Measurements from ENCODE around the gene CALML5.
"Not testable (repeated sequence)": the region's sequence is repeated elsewhere in the genome, so short reads cannot be mapped to it uniquely, and the experiment has no call there.

Gene CALML5

GRCh38 chr10:5481121-5481520 is 18.2 kb downstream of the CALML5 start:
- no peak for DNase-seq (ENCODE audit: low read depth)

DNA sequence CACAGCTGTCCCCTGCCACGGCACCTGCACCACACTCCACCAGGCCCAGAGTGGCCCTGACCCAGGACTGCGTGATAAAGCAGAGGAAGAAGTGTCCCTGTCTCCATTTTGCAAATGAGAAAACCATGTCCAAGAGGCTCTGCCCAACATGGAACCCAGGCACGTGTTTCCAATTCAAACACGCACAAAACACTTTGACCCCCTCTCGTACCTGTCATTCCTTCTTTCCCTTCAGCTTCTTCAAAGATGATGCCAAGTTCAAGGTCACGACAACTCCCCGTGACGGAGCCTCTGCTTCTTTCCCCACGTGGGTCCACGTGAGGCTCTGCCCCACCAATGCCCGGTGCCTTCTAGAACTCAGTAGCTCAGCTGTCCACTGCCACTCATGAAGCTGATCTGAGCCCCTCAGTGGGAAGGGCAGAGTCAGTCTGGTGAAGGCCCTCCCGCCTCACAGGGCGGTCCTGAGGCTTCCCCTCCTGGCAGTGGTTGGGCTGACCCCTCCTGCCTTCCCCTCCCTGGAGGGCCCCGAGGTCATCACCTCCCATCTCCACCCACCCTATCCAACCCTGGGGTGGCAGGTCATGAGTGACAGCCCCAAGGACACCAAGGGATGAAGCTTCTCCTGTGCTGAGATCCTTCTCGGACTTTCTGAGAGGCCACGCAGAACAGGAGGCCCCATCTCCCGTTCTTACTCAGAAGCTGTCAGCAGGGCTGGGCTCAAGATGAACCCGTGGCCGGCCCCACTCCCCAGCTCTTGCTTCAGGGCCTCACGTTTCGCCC is 19.0 kb downstream of the CALML5 start:
- no peak for DNase-seq (ENCODE audit: low read depth)

DNA sequence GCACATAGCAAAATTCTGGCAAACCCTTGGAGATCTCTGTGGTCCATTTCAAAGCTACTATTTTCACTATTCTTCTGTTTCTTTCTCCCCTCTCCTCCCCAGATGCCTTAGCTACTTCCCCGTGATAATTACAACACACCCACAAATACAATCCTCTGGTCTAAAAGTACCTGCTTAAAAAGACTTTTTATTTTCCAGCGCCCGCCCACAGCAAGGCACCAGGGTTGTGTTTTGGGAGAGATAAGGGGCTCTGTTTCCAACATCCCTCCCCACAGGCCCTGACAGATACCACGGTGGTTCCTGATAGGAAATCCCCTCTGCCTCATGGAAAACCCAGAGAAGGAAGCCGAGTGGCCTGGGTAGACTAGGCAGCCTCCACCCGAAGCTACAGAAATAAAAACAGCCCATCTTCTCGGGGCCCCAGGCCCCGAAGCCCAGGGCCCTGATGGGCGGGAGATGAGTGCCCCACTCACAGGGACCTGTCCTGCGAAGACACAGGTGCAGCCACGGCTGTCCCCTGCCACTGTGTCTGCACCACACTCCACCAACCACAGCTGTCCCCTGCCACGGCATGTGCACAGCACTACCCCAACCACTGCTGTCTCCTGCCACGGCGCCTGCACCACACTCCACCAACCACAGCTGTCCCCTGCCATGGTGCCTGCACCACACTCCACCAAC is 19.7 kb downstream of the CALML5 start:
- DNase-seq (ENCODE audit: low read depth), result no peak

DNA sequence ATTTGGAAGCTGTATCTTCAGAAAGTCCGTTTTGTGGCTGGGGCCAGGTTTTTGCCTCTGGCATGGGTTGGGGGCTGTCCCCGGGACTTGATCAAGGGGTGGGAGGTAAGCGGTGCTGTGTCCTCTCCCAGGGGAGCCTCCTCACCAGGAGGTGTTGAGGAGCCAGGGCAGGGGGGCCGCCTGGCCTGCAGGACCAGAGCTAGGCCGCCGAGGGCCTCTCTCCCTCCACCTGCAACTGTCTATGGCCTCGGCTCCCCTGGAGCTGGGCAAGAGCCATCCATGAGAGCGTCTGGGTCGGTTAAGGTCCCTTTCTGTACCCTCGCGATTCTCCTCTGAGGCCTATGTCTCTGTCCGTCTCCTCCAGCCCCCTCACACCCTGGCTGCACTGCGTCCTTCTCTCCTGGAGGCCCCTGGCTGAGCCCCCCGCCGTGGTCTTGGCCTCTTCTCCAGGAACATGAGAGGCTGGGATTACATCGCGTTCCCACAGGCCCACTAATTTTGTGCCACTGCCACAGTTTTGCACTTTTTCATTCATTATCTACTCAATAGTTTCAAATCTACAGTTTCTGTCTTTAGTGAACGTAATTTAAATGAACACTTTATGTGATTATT is 20.6 kb downstream of the CALML5 start:
- DNase-seq (ENCODE audit: low read depth), result no peak

DNA sequence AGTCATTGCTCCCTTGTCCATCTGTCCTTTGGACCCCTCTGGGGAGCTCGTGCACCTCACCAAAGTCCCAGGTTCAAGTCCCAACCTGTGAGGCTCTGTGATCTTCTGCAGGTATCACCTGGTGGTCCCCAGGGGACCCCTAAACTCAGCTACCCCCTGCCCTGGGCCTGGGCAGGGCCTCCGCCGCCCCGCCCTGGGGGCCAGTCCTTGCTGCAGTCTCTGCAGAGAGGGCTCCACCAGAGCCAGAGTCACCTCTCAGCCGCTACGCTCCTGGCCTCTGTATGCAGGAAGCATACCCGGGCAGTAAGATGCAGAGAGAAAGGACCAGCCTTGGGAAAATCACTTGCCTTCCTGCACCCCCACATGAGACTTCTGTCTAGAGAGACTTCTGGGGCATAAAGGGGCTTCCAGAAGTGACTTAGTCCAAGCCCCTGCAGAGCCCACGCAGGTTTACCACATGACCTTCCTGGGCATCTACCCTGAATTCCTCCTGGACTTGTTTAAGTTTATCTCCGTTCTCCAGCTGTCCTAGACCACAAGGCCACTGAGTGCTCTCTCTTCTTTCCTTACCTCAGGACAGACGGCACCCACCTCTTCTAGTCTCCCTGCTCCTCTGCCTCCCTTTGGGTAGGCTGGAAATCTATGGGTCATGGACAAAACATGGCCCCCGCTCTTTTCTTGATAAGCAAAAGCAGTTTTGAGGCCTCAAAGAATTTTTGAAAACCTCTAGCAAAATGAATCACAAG is 21.2 kb downstream of the CALML5 start:
- DNase-seq (ENCODE audit: low read depth), result no peak

DNA sequence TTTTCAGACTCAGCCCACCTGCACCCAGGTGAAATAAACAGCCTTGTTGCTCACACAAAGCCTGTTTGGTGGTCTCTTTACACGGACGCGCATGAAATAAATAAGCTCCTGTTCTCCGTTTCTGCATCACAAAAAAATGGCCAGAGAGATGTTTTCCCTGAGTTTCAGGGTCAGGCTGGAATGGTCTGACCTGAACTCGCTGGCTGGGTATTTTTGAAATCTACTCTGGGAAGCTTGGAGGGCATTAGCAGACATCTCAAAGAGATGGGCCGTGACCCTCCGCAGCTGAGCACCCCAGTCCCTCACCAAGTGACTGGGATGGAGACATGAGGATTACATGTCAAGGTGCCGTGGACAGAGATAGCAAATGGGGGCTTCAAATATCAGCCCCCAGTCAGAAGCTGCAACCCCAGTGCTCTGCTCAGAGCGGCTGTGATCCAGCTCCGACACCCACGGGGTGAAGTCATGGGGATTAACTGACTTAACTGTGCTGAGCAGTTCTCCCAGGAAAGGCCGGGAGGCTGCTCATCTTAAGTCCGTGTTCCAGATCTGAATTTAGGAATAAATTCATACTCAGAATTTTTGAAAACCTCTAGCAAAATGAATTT is 22.3 kb downstream of the CALML5 start:
- no peak for DNase-seq (ENCODE audit: low read depth)

DNA sequence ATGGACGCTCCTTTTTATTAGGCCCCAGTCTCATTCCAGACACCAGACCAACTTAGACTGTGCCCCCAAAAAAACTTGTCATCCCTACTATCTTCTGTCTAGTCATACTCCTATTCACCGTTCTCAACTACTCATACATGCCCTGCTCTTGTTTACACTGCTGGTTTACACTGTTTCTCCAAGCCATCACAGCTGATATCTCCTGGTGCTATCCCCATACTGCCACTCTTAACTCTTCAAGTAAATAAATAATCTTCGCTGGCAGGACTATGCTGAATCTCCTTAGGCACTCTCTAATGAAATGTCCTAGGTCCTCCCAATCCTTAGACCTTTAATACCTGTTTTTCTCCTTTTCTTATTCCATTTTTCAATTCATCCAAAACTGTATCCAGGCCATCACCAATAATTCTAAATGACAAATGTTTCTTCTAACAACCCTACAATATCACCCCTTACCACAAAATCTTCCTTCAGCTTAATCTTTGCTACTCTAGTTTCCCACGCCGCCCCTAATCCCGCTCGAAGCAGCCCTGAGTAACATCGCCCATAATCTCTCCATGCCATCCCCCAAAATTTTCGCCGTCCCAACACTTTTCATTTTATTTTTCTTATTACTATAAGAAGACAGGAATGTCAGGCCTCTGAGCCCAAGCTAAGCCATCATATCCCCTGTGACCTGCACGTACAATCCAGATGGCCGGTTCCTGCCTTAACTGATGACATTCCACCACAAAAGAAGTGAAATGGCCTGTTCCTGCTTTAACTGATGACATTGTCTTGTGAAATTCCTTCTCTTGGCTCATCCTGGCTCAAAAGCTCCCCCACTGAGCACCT is 23.2 kb downstream of the CALML5 start:
- not testable (repeated sequence) for DNase-seq (ENCODE audit: low read depth)

GRCh38 chr10:5475088-5475487 is 24.3 kb downstream of the CALML5 start:
- DNase-seq (ENCODE audit: low read depth), result not testable (repeated sequence)

- not testable (repeated sequence) for DNase-seq (ENCODE audit: low read depth)
Observed at GRCh38 chr10:5474642-5475041, 24.7 kb downstream of the CALML5 start.

DNA sequence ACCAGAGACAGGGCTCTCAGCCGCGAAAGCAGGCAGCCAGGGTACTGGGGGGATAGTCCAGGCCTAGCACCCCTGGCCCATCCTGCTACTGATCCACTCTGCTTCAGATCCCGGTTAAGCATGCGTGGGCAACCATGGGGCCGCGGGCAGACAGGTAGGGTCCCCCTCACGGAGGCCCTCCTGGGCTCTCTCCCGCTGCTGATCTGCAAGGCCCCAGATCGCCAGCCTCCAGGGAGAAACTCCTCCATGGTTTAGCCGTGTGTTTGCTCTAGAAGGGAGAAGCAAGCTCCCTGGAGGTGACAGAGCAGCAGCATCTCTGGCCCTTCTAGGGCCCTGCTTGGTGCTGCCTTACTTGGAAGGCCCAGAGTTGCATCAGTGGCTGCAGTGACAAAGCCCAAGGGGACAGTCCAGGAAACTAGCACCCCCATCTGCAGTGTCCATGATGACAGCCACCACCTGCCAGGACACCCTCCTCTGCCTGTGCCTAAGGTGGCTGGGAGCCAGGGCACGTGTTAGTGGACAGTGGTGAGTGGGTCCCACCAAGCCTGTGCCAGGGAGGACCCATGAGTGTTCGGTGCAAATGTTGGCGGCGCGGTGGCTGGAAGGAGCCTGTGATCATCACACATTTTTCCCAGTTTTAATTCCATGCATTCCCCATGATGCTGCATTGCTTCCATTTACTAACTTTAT is 29.2 kb downstream of the CALML5 start:
- no peak for DNase-seq (ENCODE audit: low read depth)

DNA sequence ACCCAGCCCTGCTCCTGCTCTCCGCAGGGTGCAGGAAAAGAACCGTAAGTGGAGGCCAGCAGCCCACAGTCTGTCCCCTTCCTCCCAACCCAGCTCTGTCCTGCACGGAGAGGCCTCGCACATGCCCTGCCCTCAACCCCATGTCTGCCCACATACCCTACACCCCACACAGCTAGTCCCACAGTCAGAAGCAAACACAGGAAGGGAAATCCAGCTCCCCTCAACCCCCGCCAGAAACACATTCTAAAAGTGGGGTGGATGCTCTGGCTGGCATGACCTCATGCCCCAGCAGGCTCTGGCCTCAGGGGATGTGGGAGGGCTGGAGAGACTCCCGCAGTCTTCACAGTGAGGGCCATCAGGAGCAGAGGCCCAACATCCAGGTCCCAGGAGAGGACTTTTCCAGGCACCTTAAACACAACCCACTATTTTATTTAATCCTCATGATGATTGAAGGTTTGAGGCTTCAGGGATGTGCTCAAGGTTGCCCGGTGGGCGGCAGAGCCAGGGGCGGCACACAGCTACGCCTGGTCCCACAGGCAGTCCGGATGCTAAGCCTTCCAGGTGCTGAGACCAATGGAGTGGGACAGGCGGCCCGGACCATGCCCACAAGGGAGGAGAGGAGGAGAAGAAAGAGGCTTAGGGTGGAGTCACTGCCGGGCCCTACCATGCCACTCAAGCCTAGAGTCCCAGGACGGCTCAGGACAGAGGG is 29.9 kb downstream of the CALML5 start:
- DNase-seq (ENCODE audit: low read depth), result no peak

- DNase-seq (ENCODE audit: low read depth), result no peak
Observed at GRCh38 chr10:5468262-5469106, 30.9 kb downstream of the CALML5 start.

DNA sequence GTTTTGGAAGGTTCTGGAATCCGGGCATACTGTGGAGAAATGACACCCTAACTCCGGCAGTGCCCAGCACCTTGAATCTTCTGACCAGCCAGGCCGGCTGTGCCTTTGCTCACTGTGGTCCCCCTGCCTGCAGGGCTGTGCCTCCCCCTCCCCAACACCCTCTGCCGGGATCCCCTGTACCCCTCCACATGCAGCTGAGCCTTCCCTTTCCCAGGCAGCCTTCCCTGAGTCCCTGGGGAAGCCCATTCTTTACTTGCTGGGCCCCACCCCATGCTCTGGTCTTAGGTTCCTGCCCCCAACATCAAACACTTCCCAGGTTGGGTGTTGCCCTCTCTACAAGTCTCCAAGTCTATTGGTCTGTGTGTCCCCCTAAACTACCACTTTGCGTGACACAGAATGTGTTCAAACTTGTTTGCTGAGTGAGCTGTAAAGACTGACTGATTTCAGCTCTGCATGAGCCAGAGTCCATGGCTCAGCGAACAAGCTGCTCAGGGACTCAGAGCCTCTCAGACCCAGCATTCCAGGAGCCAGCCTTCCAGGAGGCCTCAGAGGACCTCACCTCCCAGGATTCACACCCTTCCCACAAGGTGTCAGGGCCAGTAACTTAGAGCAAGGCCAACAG is 31.6 kb downstream of the CALML5 start:
- no peak for DNase-seq (ENCODE audit: low read depth)

- no peak for DNase-seq (ENCODE audit: low read depth)
Observed at GRCh38 chr10:5467207-5467535, 32.2 kb downstream of the CALML5 start.

DNA sequence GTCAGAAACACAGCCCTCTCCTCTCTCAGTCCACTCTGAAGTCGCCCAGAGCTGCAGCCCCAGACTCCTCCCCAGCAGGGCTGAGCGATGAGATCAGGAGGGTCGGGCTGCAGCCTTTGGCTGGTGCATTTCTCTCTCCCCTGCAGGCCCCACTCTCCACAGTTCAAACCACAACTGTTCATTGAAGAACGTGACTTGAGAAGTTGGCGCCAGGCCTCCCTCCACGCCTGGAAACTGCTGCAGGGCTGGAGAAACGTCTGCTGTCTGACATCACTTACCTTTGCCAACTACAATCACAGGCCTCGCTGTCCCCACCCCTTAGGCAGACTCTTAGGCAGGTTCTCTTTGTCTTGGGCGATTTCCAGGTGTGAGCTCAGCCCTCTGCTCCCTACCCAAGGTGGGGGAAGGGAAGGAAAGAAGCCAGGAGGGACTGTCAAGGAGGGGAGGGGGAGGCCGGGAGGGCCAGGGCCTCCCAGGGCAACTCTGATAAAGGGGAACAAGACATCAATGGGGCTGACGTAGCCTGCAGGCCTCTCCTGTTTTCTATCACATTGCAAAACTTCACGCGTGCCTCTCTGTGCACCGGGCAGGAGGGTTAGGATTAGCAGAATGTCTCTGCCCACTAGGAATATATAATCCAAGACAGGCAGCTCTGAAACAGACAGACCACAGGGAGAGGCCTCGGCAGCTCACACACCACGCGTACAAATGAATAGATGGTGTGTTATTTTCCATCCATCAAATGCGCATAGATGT is 32.7 kb downstream of the CALML5 start:
- DNase-seq (ENCODE audit: low read depth), result no peak

GRCh38 chr10:5465976-5466450 is 33.4 kb downstream of the CALML5 start:
- no peak for DNase-seq (ENCODE audit: low read depth)

GRCh38 chr10:5464546-5464945 is 34.8 kb downstream of the CALML5 start:
- DNase-seq (ENCODE audit: low read depth), result no peak

DNA sequence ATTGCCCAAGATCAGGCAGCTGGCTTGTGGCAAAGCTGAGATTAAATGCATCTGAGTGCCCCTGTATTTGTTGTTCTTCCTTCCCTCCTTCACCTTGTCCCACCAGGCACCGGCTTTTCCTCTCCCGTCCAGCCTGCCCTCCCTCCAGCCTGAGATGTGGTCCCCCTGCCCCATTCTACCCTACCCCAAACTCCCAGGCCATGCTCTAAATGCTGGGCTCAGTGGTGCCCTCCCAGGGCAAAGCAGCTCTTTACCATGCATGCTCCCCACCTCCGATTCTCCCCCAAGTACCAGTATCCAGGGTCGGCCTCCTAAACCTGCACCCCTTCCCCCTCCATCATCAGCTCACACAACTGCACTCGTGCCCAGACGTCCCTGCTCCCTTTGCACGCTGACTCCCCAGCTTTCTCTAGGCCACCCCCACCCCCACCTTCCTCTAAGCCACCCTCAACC is 36.5 kb downstream of the CALML5 start:
- no peak for DNase-seq (ENCODE audit: low read depth)
